K562 (cell line): Measurements from ENCODE around the gene MACROD2. TPM values are rescaled to one million over a fixed set of nuclear protein-coding genes. Genes with fewer than 3 reads are reported as not detected.

Experiments
- BCOR ChIP-seq: fragments of 450-650 bp; IDR thresholded peaks from 2 replicates; pipeline ENCODE4 v1.6.1; 2016
- CHD4 ChIP-seq: fragments of 200-600 bp; sonication (generic); IDR thresholded peaks from 3 replicates; pipeline ENCODE4 v1.6.1; 2012; ENCODE audit warnings: low read depth, mild to moderate bottlenecking, mixed read lengths, low read length, inconsistent platforms; ENCODE audit not compliant: insufficient read depth, insufficient replicate concordance, poor library complexity, severe bottlenecking
- RCOR1 ChIP-seq, 2 experiments: IDR thresholded peaks; 2 replicates each; pipeline ENCODE4 v1.6.1; 2012; ENCODE audit warnings: low read depth in 2 of 2, low read length in 2 of 2, borderline replicate concordance in 1 of 2, improper control_type of control experiment in 1 of 2
- THRAP3 ChIP-seq: fragments of 450-650 bp; IDR thresholded peaks from 2 replicates; pipeline ENCODE4 v1.6.1; 2016; ENCODE audit warnings: mild to moderate bottlenecking, inconsistent platforms, borderline replicate concordance
- ZFPM2 ChIP-seq: fragments of 250-450 bp; sonication (Bioruptor Pico); IDR thresholded peaks from 2 replicates; pipeline ENCODE4 v1.5.1; 2022; ENCODE audit warnings: mild to moderate bottlenecking
- polyA plus RNA-seq, 8 experiments: library from polyadenylated mRNA; depleted of rRNA in 4 of 8; stranded (reverse) in 5 of 8; unstranded in 3 of 8; fragments of >200 nt; fragmentation: Nextera tagmentation in 2 of 8; fragmentation: Illumina TruSeq in 1 of 8; extraction: Ambion mirVana in 2 of 8; extraction: Trizol in 1 of 8; gene quantifications; 2 replicates each; pipeline versions ENCODE4 v1.2.1 to v1.2.3, GENCODE V29; 2011 to 2014; ENCODE audit warnings: inconsistent platforms in 1 of 8, missing spikeins in 1 of 8
- total RNA-seq, 7 experiments: library from RNA; depleted of rRNA in 6 of 7; stranded (reverse); fragments of >200 nt in 6 of 7; fragmentation: Illumina TruSeq in 2 of 7; extraction: Trizol in 2 of 7; gene quantifications; 2 replicates each; pipeline versions ENCODE4 v1.2.1 to v1.2.3, GENCODE V29; 2011 to 2021; ENCODE audit warnings: low replicate concordance in 1 of 7
- TF ChIP-seq, protein P1 (sequence below): fragments of 200-800 bp; sonication (Bioruptor generic); IDR thresholded peaks from 2 replicates; pipeline ENCODE4 v1.6.1; 2016; ENCODE audit warnings: missing genetic modification characterization, missing compliant biosample characterization
- TF ChIP-seq, protein P2 (sequence below): sonication (generic); formaldehyde crosslinking; IDR thresholded peaks from 2 replicates; pipeline ENCODE4 v1.8.0; 2023; ENCODE audit warnings: mild to moderate bottlenecking, missing genetic modification reagents

The MACROD2 gene
- total and polyA plus RNA-seq, 9 of the 15 experiments (the other 6 are each of a cell fraction or from before 2014, with no cell fraction given): not detected

DNA sequence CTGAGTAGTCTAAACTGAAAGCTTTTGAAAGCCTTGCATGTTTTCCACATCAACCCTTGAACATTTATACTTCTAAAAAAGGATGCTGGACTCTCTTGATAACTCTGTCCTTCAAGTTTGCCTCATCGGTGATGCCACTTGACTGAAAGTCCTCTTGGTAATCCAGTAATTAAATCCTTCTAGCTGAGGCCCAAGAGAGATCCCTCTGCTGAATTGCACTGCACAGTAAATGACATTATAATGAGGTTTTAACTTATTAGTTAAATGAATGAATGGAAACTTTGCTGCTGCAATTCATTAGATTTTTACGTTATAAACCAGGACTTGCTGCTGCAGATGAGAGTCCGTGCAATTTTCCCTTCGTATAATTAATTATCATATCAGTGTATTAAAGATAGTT lies 706.0 kb downstream of the MACROD2 start (continued):
- TF ChIP-seq, protein P1, sequence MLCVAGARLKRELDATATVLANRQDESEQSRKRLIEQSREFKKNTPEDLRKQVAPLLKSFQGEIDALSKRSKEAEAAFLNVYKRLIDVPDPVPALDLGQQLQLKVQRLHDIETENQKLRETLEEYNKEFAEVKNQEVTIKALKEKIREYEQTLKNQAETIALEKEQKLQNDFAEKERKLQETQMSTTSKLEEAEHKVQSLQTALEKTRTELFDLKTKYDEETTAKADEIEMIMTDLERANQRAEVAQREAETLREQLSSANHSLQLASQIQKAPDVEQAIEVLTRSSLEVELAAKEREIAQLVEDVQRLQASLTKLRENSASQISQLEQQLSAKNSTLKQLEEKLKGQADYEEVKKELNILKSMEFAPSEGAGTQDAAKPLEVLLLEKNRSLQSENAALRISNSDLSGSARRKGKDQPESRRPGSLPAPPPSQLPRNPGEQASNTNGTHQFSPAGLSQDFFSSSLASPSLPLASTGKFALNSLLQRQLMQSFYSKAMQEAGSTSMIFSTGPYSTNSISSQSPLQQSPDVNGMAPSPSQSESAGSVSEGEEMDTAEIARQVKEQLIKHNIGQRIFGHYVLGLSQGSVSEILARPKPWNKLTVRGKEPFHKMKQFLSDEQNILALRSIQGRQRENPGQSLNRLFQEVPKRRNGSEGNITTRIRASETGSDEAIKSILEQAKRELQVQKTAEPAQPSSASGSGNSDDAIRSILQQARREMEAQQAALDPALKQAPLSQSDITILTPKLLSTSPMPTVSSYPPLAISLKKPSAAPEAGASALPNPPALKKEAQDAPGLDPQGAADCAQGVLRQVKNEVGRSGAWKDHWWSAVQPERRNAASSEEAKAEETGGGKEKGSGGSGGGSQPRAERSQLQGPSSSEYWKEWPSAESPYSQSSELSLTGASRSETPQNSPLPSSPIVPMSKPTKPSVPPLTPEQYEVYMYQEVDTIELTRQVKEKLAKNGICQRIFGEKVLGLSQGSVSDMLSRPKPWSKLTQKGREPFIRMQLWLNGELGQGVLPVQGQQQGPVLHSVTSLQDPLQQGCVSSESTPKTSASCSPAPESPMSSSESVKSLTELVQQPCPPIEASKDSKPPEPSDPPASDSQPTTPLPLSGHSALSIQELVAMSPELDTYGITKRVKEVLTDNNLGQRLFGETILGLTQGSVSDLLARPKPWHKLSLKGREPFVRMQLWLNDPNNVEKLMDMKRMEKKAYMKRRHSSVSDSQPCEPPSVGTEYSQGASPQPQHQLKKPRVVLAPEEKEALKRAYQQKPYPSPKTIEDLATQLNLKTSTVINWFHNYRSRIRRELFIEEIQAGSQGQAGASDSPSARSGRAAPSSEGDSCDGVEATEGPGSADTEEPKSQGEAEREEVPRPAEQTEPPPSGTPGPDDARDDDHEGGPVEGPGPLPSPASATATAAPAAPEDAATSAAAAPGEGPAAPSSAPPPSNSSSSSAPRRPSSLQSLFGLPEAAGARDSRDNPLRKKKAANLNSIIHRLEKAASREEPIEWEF (CRISPR knock-in tag): no peak
- no peak for TF ChIP-seq THRAP3
- no peak for TF ChIP-seq RCOR1 (IDR thresholded peaks at IDR 0.05; ENCODE audit: borderline replicate concordance in 1 of 2, low read depth in 2 of 2, low read length in 2 of 2)
- TF ChIP-seq ZFPM2 (CRISPR knock-in tag): no peak
- TF ChIP-seq CHD4: no peak
- TF ChIP-seq, protein P2, sequence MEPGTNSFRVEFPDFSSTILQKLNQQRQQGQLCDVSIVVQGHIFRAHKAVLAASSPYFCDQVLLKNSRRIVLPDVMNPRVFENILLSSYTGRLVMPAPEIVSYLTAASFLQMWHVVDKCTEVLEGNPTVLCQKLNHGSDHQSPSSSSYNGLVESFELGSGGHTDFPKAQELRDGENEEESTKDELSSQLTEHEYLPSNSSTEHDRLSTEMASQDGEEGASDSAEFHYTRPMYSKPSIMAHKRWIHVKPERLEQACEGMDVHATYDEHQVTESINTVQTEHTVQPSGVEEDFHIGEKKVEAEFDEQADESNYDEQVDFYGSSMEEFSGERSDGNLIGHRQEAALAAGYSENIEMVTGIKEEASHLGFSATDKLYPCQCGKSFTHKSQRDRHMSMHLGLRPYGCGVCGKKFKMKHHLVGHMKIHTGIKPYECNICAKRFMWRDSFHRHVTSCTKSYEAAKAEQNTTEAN (CRISPR knock-in tag): no peak
- TF ChIP-seq BCOR: no peak
